Parathyroid adenoma (tissue), 2 donors: ENCODE results near the gene MYOM3.
A peak's percentile ranks its signal among the peaks of the same experiment; 100 is the strongest.

Experiments used
- H2AFZ ChIP-seq: fragments of 300-600 bp; sonication (generic); one replicate; pipeline ENCODE4 v1.7.0; 2017; ENCODE audit warnings: antibody characterized with exemption, mild to moderate bottlenecking
- H3K27ac ChIP-seq: fragments of 300-600 bp; sonication (generic); one replicate; pipeline ENCODE4 v1.7.0; 2017
- H3K27me3 ChIP-seq: fragments of 300-600 bp; sonication (generic); one replicate; pipeline ENCODE4 v1.7.0; 2017; ENCODE audit warnings: low read length; ENCODE audit not compliant: control insufficient read depth, insufficient read depth
- H3K36me3 ChIP-seq: fragments of 300-600 bp; sonication (generic); one replicate; pipeline ENCODE4 v1.7.0; 2017; ENCODE audit warnings: low read length; ENCODE audit not compliant: control insufficient read depth, insufficient read depth
- H3K4me1 ChIP-seq: fragments of 300-600 bp; sonication (generic); one replicate; pipeline ENCODE4 v1.7.0; 2017; ENCODE audit warnings: control low read depth
- H3K4me2 ChIP-seq: fragments of 300-600 bp; sonication (generic); one replicate; pipeline ENCODE4 v1.7.0; 2017; ENCODE audit warnings: low read length
- H3K4me3 ChIP-seq: fragments of 300-600 bp; sonication (generic); one replicate; pipeline ENCODE4 v1.7.0; 2017; ENCODE audit warnings: low read depth, low read length
- H3K79me2 ChIP-seq: fragments of 300-600 bp; sonication (generic); one replicate; pipeline ENCODE4 v1.7.0; 2017; ENCODE audit warnings: control low read depth
- H3K9ac ChIP-seq: fragments of 300-600 bp; sonication (generic); one replicate; pipeline ENCODE4 v1.7.0; 2017; ENCODE audit warnings: mild to moderate bottlenecking
- H3K9me3 ChIP-seq: fragments of 300-600 bp; sonication (generic); one replicate; pipeline ENCODE4 v1.7.0; 2017; ENCODE audit warnings: low read length; ENCODE audit not compliant: control insufficient read depth
- CTCF ChIP-seq: fragments of 300-600 bp; sonication (generic); IDR thresholded peaks from one replicate; pipeline ENCODE4 v1.7.0; 2017; ENCODE audit warnings: antibody characterized with exemption, mild to moderate bottlenecking
- donor health status: primary hyperparathyroidism.

MYOM3 gene

GRCh38 chr1:24022581-24023361 is 89.2 kb downstream of the MYOM3 start:
- H3K4me2 ChIP-seq, result no peak overlapping the region
- TF ChIP-seq CTCF, result no peak
- no peak overlapping the region for H2AFZ ChIP-seq
- no peak overlapping the region for H3K9ac ChIP-seq
- H3K9me3 ChIP-seq, result no peaks in the 10 kb centered on the region
- no peak overlapping the region for H3K27ac ChIP-seq
- H3K4me1 ChIP-seq, result no peaks in the 10 kb centered on the region
- no peak overlapping the region for H3K4me3 ChIP-seq
- no peaks in the 10 kb centered on the region for H3K27me3 ChIP-seq
- H3K36me3 ChIP-seq, result no peaks in the 10 kb centered on the region
- no peaks in the 10 kb centered on the region for H3K79me2 ChIP-seq

GRCh38 chr1:24021403-24022266 is 90.3 kb downstream of the MYOM3 start:
- no peak overlapping the region for H3K4me2 ChIP-seq
- H3K9me3 ChIP-seq, result no peaks in the 10 kb centered on the region
- no peaks in the 10 kb centered on the region for H3K4me1 ChIP-seq
- no peak overlapping the region for H3K27ac ChIP-seq
- no peak for TF ChIP-seq CTCF
- no peak overlapping the region for H3K4me3 ChIP-seq
- H3K79me2 ChIP-seq, result no peaks in the 10 kb centered on the region
- no peaks in the 10 kb centered on the region for H3K36me3 ChIP-seq
- no peak overlapping the region for H3K9ac ChIP-seq
- H3K27me3 ChIP-seq, result no peaks in the 10 kb centered on the region
- no peak overlapping the region for H2AFZ ChIP-seq

GRCh38 chr1:24020470-24020869 is 91.5 kb downstream of the MYOM3 start:
- no peaks in the 10 kb centered on the region for H3K79me2 ChIP-seq
- peak overlapping the region; percentile 15 for H3K27ac ChIP-seq
- no peaks in the 10 kb centered on the region for H3K9me3 ChIP-seq
- H3K27me3 ChIP-seq, result no peaks in the 10 kb centered on the region
- TF ChIP-seq CTCF, result no peak
- no peak overlapping the region for H3K4me2 ChIP-seq
- H3K9ac ChIP-seq, result no peak overlapping the region
- no peaks in the 10 kb centered on the region for H3K36me3 ChIP-seq
- H3K4me3 ChIP-seq, result no peak overlapping the region
- H2AFZ ChIP-seq, result no peak overlapping the region
- H3K4me1 ChIP-seq, result no peaks in the 10 kb centered on the region

- H3K27ac ChIP-seq, result peak overlapping the region; percentile 86
- no peak overlapping the region for H3K9ac ChIP-seq
- no peaks in the 10 kb centered on the region for H3K4me1 ChIP-seq
- no peaks in the 10 kb centered on the region for H3K9me3 ChIP-seq
- H3K4me2 ChIP-seq, result no peak overlapping the region
- no peaks in the 10 kb centered on the region for H3K36me3 ChIP-seq
- no peak for TF ChIP-seq CTCF
- no peaks in the 10 kb centered on the region for H3K79me2 ChIP-seq
- no peaks in the 10 kb centered on the region for H3K27me3 ChIP-seq
- no peak overlapping the region for H3K4me3 ChIP-seq
- H2AFZ ChIP-seq, result no peak overlapping the region
Measured at GRCh38 chr1:24020025-24020424, 91.9 kb downstream of the MYOM3 start.
